Measurements from ENCODE around the gene FARS2.

GRCh38 chr6:5517796-5518195 lies 256.5 kb downstream of the FARS2 start:
- TF ChIP-seq CTCF (IDR thresholded peaks at IDR 0.05; ENCODE audit: borderline replicate concordance, extremely low read depth, low read length, poor library complexity, severe bottlenecking) (no peak), EZH2 (IDR thresholded peaks at IDR 0.05; ENCODE audit: borderline replicate concordance, low read depth, low read length, severe bottlenecking) (no peak)
